Measurements from ENCODE around the gene CD3E.

DNA sequence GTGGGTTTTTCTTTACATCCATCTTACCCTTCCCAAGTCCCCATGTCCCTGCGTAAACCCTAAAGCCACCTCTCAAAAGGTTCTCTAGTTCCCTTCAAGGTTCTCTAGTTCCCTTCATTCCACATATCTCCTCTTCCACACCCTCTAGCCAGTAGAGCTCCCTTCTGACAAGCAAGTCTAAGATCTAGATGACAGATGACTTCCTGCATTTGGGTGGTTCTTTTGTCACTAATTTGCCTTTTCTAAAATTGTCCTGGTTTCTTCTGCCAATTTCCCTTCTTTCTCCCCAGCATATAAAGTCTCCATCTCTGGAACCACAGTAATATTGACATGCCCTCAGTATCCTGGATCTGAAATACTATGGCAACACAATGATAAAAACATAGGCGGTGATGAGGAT is 7.8 kb downstream of the CD3E start:
- TF ChIP-seq, protein P1, sequence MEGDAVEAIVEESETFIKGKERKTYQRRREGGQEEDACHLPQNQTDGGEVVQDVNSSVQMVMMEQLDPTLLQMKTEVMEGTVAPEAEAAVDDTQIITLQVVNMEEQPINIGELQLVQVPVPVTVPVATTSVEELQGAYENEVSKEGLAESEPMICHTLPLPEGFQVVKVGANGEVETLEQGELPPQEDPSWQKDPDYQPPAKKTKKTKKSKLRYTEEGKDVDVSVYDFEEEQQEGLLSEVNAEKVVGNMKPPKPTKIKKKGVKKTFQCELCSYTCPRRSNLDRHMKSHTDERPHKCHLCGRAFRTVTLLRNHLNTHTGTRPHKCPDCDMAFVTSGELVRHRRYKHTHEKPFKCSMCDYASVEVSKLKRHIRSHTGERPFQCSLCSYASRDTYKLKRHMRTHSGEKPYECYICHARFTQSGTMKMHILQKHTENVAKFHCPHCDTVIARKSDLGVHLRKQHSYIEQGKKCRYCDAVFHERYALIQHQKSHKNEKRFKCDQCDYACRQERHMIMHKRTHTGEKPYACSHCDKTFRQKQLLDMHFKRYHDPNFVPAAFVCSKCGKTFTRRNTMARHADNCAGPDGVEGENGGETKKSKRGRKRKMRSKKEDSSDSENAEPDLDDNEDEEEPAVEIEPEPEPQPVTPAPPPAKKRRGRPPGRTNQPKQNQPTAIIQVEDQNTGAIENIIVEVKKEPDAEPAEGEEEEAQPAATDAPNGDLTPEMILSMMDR (IDR thresholded peaks at IDR 0.05), result no peak
- TF ChIP-seq POLR2A (IDR thresholded peaks at IDR 0.05), result no peak

Measured in lower leg skin (tissue), 3 donors.